HEK293T (cell line): ENCODE data around the gene TCF23.

ENCODE experiments used
- FOXA1 ChIP-seq: fragments of 450-650 bp; IDR thresholded peaks from 2 replicates; pipeline ENCODE4 v1.6.1; 2016; ENCODE audit warnings: mild to moderate bottlenecking
- HDGF ChIP-seq: fragments of 450-650 bp; IDR thresholded peaks from 2 replicates; pipeline ENCODE4 v1.6.1; 2017; ENCODE audit warnings: antibody characterized with exemption, borderline replicate concordance
- LEF1 ChIP-seq: fragments of 450-650 bp; IDR thresholded peaks from 2 replicates; pipeline ENCODE4 v1.6.1; 2017; ENCODE audit warnings: mild to moderate bottlenecking, borderline replicate concordance
- SUZ12 ChIP-seq: fragments of 450-650 bp; IDR thresholded peaks from 2 replicates; pipeline ENCODE4 v1.6.1; 2016; ENCODE audit warnings: mild to moderate bottlenecking
- TARDBP ChIP-seq: fragments of 450-650 bp; IDR thresholded peaks from 2 replicates; pipeline ENCODE4 v1.6.1; 2016

GRCh38 chr2:27154488-27154887 is 5.7 kb downstream of the TCF23 start:
- TF ChIP-seq TARDBP (no peak), LEF1 (no peak), HDGF (no peak), FOXA1 (no peak), SUZ12 (no peak)
